Central memory CD8-positive, alpha-beta T cell (primary cell): ENCODE data around the gene PCSK2.
A peak's percentile ranks its signal among the peaks of the same experiment; 100 is the strongest.

Source experiments
- ATAC-seq: fragments of 150-1000 bp; cut with Tn5 transposase; replicated peaks from 2 replicates; pipeline ENCODE4 v1.10.0; 2022; ENCODE audit warnings: mild to moderate bottlenecking, moderate FRiP score, moderate number of reproducible peaks; ENCODE audit not compliant: poor library complexity, severe bottlenecking; ENCODE audit errors: extremely low read depth
- DNase-seq, 2 donors: peaks; one replicate each; pipeline ENCODE4 v3.0.0; 2021; ENCODE audit warnings: low spot score in 2 of 2
- H3K27ac Mint-ChIP-seq: one replicate; pipeline ENCODE4 v1.8.0; 2022; ENCODE audit warnings: low read depth, mild to moderate bottlenecking, moderate library complexity, mixed read lengths
- H3K27me3 Mint-ChIP-seq: one replicate; pipeline ENCODE4 v1.8.0; 2022; ENCODE audit warnings: mixed read lengths
- H3K36me3 Mint-ChIP-seq: one replicate; pipeline ENCODE4 v1.8.0; 2022; ENCODE audit warnings: mild to moderate bottlenecking, moderate library complexity, mixed read lengths; ENCODE audit not compliant: insufficient read depth
- H3K4me1 Mint-ChIP-seq: one replicate; pipeline ENCODE4 v1.8.0; 2022; ENCODE audit warnings: mixed read lengths
- H3K4me3 Mint-ChIP-seq: one replicate; pipeline ENCODE4 v1.8.0; 2022; ENCODE audit warnings: mild to moderate bottlenecking, moderate library complexity, mixed read lengths
- H3K9me3 Mint-ChIP-seq: one replicate; pipeline ENCODE4 v1.8.0; 2022; ENCODE audit warnings: mixed read lengths

The PCSK2 gene

DNA sequence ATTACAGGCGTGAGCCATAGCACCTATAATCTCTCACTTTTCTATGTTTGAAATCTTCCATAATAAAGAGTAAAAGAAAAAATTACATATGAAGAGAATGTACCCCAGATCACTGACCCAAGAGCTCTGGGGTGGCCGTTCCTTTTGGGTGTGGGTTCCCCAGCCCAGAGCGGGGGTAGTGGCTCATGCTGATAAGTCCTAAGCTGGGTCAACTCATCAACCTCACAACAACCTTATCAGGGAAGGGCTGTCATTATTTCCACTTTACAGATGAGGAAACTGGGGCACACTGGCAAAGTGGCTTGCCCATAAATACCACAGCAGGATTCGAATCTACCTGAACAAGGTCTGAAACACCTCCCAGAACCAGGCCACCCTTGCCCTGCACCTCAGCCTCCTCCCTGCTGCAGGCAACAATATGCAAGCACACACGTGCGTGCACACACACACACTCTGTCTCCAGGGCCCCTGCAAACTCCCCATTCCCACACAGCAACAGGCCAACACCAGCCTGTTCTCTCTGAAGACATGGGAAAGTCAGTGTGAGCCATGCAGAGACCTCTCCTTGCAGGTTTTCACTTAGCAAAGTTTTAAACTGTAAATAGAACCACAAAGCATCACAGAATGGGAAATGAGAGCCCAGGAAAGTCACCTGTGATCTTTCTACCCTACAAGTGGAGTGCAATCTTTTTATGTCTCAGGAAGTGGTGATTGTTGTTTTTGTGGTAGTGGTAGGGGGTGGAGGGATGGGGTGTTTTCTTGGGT is 276.6 kb downstream of the PCSK2 start:
- H3K36me3 Mint-ChIP-seq: peaks cover 3% of the 10 kb centered on the region
- no peak for ATAC-seq
- peaks cover 6% of the 10 kb centered on the region for H3K27me3 Mint-ChIP-seq
- H3K9me3 Mint-ChIP-seq: no peaks in the 10 kb centered on the region
- H3K27ac Mint-ChIP-seq: peak overlapping the region; percentile 71
- no peak for DNase-seq
- H3K4me1 Mint-ChIP-seq: peaks cover 35% of the 10 kb centered on the region
- no peak overlapping the region for H3K4me3 Mint-ChIP-seq

DNA sequence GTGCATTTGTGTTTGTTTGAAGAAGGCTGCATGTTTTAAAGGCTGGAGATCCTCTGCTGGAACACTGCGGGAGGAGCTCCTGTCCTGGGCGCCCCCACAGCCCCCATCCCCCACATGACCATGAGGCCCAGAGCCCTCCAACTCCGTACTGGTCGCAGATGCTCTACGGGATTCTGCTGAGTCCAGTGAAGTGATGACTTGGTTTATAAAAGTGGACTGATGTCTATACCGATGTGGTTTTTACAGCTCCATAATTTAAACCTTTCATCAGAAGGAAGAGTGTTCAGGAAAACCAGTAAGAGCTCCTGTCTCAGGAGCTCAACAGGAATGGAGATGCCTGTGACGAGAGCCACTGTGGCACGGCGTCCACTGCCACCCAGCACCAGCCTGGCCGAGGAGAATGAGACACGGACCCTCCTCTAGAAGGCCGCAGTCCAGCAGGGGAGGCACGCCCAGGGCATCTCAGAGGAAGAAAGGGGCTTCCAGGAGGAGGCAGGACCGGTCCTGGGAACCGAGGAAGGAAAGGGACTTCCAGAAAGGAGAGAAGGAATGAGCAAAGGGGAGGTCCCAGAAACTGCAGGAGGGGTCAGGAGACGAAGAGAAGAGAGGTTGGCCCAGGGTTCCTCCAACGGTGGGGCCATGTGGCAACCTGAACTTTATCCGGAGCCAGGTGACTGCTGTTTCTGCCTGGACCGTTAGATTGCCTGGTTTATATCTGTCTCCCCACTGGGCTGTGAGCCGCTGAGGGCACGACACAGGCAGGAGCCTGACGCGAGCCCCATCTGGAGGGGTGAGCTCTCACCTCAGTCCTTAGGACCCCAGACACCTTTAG is 277.4 kb downstream of the PCSK2 start:
- H3K9me3 Mint-ChIP-seq: no peaks in the 10 kb centered on the region
- H3K36me3 Mint-ChIP-seq: peaks cover 3% of the 10 kb centered on the region
- H3K27ac Mint-ChIP-seq: peak overlapping the region; percentile 71
- H3K27me3 Mint-ChIP-seq: peaks cover 6% of the 10 kb centered on the region
- ATAC-seq: peak; percentile 44
- peaks cover 35% of the 10 kb centered on the region for H3K4me1 Mint-ChIP-seq
- H3K4me3 Mint-ChIP-seq: peak overlapping the region; percentile 78
- DNase-seq: peak; percentile 14 to 33

DNA sequence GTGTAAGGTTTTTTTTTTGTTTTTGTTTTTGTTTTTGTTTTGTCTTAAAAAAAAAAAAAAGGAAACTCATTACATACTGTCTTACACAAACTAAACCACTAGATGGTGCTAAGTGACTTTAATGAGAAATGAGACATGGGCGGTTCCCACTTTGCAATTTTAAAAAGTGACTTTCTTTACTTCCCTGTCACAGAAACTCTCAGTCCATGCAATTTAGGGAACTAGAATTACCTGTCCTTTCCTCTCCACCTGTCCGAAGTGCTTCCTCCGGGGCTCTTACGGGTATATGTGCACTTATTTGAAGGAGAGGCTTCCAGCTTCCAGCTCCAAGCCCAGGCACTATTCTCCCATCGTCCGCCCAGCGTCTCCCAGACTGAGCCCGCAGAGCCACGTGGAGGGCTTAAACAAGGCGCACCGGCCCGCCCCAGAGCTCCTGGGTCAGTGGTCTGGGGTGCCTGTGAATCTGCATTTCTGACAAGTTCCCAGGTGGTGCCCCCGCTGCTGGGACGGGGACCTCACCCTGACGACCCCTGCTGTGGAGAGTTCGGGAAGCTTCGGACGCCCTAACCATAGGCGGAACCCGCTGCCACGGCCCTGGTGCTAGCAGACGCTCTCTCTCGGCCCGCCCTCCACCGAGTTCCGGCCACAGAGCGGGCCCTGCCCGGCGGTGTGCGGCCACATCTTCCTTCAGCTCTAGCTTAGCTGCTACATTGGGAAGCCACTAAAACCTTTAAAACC is 278.2 kb downstream of the PCSK2 start:
- Mint-ChIP-seq H3K27me3 (peaks cover 6% of the 10 kb centered on the region), H3K27ac (peak overlapping the region; percentile 71), H3K36me3 (peaks cover 3% of the 10 kb centered on the region), H3K4me3 (peak overlapping the region; percentile 78), H3K4me1 (peaks cover 35% of the 10 kb centered on the region), H3K9me3 (no peaks in the 10 kb centered on the region)
- ATAC-seq: peak; percentile 70
- DNase-seq: peak; percentile 30 to 37

DNA sequence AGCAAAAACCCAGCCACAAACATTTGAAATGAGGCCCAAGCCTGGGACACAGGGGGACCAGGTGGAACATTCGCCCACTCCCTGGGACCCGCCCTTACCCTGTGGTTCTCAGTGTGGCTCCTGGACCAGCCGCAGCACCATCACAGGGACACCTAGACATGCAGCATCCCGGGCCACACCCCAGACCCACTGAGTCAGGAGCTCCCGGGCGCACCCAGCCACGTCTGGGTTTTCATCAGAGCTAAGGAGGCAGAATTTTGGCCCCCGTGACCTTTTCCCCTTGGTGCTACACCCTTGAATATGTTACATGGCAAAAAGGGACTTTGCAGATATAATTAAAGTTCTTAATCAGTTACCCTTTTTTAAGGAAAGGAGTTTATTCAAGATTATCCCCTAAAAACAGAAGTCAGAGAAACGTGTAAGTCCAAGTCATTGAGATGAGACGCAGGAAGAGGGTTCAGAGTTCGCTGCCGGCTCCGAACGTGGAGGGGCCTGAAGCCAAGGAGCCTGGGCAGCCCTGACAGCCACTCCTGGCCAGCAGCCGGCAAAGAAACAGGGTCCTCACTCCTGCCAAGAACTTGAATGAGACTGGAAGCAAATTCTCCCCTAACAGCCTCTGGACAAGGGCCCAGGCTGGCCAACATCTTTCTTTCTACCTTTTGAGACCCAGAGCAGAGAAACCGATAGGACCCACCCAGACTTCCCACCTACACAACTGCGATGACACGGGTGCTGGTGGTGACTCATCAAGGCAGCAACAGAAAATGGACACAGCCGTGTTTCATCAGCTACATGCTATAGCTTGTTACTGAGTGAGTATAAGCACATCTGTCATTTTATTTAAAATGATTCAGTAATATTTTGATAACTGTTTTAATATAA is 279.0 kb downstream of the PCSK2 start:
- H3K4me3 Mint-ChIP-seq: peak overlapping the region; percentile 78
- peaks cover 38% of the 10 kb centered on the region for H3K4me1 Mint-ChIP-seq
- H3K36me3 Mint-ChIP-seq: peaks cover 3% of the 10 kb centered on the region
- ATAC-seq (peak; percentile 53), DNase-seq (no peak)
- peaks cover 6% of the 10 kb centered on the region for H3K27me3 Mint-ChIP-seq
- H3K9me3 Mint-ChIP-seq: no peaks in the 10 kb centered on the region
- peak overlapping the region; percentile 71 for H3K27ac Mint-ChIP-seq

DNA sequence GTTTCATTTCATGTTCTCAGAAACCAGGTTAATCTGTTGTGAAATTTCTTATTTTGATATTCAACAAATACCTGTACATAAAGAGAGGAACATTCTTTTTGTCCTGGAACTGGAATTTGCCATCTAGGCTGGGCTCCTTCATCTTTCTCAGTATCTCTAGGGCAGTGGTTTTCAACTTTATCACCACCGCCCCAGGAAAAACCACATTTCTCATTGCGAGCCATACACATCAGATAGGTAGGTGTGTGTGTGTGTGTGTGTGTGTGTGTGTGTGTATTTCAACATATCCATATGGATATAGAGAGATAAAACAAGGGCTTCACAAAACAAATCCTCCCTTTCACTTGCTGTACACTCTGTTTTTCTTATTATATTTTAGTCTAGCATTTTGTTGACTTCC is 280.2 kb downstream of the PCSK2 start:
- peaks cover 3% of the 10 kb centered on the region for H3K36me3 Mint-ChIP-seq
- H3K27me3 Mint-ChIP-seq: no peaks in the 10 kb centered on the region
- no peak for DNase-seq
- no peak overlapping the region for H3K4me3 Mint-ChIP-seq
- no peak overlapping the region for H3K27ac Mint-ChIP-seq
- no peaks in the 10 kb centered on the region for H3K9me3 Mint-ChIP-seq
- ATAC-seq: no peak
- H3K4me1 Mint-ChIP-seq: peaks cover 49% of the 10 kb centered on the region

DNA sequence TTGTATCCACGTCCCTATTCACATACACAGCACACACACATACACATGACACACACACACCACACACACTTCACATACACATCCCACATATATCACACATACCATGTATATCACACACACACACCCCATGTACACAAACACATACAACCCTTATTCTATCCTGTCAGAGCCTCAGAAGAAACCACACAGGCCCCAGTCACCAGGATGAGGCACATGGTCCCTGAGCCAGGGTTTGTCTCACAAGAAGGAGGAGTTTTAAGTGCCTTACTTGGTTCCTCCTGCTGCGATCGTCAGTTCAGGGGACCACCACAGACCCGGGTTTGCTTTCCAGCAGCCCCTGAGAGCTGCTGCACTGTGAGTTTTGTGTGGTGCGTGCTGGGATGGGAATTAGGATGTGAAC is 280.7 kb downstream of the PCSK2 start:
- Mint-ChIP-seq H3K27me3 (no peaks in the 10 kb centered on the region), H3K4me3 (no peak overlapping the region), H3K36me3 (peaks cover 3% of the 10 kb centered on the region), H3K9me3 (no peaks in the 10 kb centered on the region), H3K4me1 (peaks cover 51% of the 10 kb centered on the region), H3K27ac (no peak overlapping the region)
- no peak for DNase-seq
- ATAC-seq: no peak

DNA sequence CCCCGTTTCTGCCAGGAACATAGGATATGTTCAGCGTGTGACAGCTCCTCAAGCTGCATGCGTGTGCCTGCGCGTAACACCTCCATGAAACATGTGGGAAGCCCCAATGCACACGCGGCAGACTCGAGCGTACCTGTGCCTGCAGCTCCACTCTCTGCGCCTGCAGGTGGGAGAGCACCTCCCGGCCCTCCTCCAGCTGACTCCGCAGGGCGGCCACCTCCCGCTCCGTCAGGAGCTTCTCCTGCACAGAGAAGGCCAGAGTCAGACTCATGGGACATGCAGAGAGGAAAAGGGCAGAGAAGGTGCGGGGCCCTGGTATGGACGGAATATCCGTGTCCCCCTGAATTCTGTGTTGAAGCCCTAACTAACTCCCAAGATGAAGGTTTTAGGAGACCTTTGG is 281.9 kb downstream of the PCSK2 start:
- Mint-ChIP-seq H3K4me1 (peaks cover 52% of the 10 kb centered on the region), H3K4me3 (no peak overlapping the region), H3K9me3 (no peaks in the 10 kb centered on the region), H3K27me3 (no peaks in the 10 kb centered on the region), H3K36me3 (peaks cover 3% of the 10 kb centered on the region), H3K27ac (no peak overlapping the region)
- DNase-seq: no peak
- ATAC-seq: no peak

DNA sequence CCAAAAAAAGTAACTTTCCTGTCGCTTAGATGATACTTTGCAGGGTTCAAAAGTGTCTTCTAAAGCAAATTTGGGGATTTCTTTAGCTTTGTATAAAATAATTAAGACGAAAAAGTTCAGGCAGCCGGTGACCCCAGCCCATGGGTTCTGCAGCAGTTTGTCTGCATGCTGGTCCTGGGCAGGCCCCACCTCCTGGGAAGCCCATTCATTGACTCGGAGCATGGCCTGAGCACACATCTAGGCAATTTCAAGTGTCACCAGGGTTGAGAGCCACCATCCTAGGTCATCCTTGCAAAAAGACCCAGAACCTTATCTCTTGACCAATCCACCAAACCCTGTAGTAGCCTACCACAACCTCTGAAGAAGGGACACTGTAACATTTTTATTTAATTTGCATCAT is 283.7 kb downstream of the PCSK2 start:
- peaks cover 34% of the 10 kb centered on the region for H3K4me1 Mint-ChIP-seq
- no peak for ATAC-seq
- H3K27me3 Mint-ChIP-seq: no peaks in the 10 kb centered on the region
- no peaks in the 10 kb centered on the region for H3K9me3 Mint-ChIP-seq
- DNase-seq: no peak
- no peak overlapping the region for H3K27ac Mint-ChIP-seq
- H3K36me3 Mint-ChIP-seq: peaks cover under 1% of the 10 kb centered on the region
- no peak overlapping the region for H3K4me3 Mint-ChIP-seq

DNA sequence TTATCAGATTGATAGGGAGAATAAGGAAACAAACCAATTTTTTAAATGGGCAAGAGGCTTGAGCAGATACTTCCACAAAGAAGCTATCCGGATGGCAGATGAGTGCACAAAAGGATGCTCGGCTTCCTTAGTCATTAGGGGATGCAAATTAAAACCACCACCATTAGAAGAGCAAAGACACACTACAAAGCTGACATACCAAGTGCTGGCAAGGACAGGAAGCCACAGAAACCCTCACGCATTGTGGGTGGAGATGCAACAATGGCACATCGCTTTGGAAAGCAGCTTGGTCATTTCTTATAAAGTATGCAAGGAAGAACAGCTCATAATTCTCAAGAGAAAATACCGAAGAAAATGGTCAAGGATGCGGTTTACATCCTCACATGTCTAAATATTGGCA is 284.6 kb downstream of the PCSK2 start:
- ATAC-seq (no peak), DNase-seq (no peak)
- no peaks in the 10 kb centered on the region for H3K27me3 Mint-ChIP-seq
- H3K27ac Mint-ChIP-seq: no peak overlapping the region
- no peaks in the 10 kb centered on the region for H3K9me3 Mint-ChIP-seq
- peaks cover 2% of the 10 kb centered on the region for H3K36me3 Mint-ChIP-seq
- peaks cover 28% of the 10 kb centered on the region for H3K4me1 Mint-ChIP-seq
- H3K4me3 Mint-ChIP-seq: no peak overlapping the region

DNA sequence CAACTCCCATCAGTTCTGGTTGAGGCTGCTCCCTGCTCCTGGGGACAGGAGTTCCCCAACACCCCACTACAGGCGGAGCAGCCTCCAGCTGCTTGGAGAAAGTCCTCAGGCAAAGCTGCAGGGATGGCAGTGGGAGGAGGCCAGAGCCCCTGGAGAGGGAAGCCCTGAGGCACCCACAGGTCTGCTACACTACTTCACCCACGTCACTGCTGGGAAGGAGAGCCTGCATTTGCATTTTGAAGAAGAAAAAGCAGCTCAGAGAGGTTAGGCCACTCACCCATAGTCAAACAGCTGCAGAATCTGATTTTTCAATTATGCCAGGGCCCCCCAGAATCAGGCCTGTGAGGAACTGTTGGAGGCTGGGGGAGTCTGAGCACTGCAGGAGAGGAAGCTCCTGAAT is 287.1 kb downstream of the PCSK2 start:
- Mint-ChIP-seq H3K4me1 (peaks cover 22% of the 10 kb centered on the region), H3K9me3 (no peaks in the 10 kb centered on the region), H3K27me3 (no peaks in the 10 kb centered on the region), H3K36me3 (peaks cover 4% of the 10 kb centered on the region), H3K27ac (no peak overlapping the region), H3K4me3 (no peak overlapping the region)
- ATAC-seq: no peak
- DNase-seq: no peak

DNA sequence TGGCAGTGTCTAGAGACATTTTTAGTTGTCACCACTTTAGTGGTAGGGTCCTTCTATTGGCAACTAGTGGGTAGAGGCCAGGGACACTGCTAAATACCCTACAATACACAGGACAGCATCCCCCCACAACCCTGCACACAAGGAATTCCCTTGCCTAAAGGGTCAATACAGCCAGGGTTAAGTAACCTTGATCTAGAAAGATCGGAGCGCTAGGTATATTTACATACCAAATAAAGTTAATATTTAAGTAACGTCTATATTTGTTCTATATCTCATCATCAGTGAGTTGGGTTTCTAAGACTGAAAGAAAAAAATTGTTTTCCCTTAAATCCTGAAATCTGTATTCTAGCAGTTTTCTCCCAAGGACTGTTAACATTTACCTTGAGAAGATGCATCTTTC is 288.2 kb downstream of the PCSK2 start:
- Mint-ChIP-seq H3K4me3 (no peak overlapping the region), H3K27ac (no peak overlapping the region), H3K36me3 (peaks cover 4% of the 10 kb centered on the region), H3K4me1 (peaks cover 22% of the 10 kb centered on the region), H3K9me3 (no peaks in the 10 kb centered on the region), H3K27me3 (no peaks in the 10 kb centered on the region)
- no peak for DNase-seq
- ATAC-seq: no peak
